ENCODE data around the gene MRPS10.

GRCh38 chr6:42188406-42188805 lies 29.3 kb downstream of the MRPS10 start:
- TF ChIP-seq CTCF (IDR thresholded peaks at IDR 0.05) (no peak), POLR2A (IDR thresholded peaks at IDR 0.05) (no peak)

Measured in lower leg skin (tissue), 3 donors.